HG03571 (cell line): Measurements from ENCODE around the gene VDAC2.

Experiments
- ATAC-seq: cut with Tn5 transposase; IDR thresholded peaks from one replicate; pipeline ENCODE4 v1.9.1; 2021; ENCODE audit not compliant: unreplicated experiment

VDAC2 gene

DNA sequence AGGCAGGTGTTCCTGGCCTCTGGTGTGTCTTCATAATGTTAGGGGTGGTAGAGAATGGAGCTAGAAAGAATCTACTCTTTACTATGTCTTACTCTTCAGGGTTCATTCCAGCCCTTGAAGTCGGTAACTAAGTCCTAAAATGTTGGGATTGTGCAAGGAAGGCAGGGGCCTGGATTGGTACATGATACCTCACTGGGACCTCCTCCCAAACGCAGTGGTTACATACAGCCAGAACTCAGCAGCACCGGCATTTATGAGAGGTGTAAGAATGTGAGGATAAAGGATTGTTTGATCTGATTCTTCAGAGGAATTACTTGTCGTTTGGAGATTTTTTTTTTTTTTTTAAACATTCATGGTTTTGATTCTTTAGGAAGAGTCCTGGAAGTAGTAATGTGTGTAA lies 18.2 kb downstream of the VDAC2 start:
- ATAC-seq: no peak

DNA sequence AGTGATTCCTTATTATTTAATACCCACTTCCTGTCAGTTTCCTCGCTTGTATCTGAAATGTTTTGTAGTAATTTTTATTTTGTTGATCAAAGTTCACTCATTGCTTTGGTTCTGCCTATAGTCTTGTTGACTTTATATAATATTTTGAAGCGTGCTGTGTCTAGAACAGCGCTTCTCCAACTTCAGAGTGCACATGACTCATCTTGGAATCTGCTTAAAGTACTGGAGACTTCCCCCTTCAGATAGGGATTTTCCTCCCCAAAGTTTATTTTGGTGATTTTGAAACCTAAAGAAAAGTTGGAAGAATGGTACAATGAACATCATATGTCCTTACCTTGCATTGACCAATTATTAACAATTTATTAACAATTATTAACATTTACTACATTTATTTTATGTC lies 19.4 kb downstream of the VDAC2 start:
- ATAC-seq: no peak

DNA sequence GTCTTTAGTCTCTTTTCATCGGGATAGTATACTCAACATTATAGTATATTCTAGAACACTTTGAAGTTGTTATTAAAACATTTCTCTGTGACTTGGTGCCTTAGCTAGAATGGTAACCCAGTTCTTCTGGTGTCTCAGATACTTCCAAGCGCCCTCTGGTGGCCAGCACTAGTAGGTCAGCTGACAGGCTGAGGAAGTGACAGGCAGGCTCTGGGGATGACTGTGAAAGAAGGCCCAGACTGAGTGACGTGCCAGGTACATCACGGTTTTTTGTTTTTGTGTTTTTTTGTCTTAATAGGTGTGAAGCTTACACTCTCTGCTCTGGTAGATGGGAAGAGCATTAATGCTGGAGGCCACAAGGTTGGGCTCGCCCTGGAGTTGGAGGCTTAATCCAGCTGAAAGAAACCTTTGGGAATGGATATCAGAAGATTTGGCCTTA lies 20.0 kb downstream of the VDAC2 start:
- no peak for ATAC-seq

DNA sequence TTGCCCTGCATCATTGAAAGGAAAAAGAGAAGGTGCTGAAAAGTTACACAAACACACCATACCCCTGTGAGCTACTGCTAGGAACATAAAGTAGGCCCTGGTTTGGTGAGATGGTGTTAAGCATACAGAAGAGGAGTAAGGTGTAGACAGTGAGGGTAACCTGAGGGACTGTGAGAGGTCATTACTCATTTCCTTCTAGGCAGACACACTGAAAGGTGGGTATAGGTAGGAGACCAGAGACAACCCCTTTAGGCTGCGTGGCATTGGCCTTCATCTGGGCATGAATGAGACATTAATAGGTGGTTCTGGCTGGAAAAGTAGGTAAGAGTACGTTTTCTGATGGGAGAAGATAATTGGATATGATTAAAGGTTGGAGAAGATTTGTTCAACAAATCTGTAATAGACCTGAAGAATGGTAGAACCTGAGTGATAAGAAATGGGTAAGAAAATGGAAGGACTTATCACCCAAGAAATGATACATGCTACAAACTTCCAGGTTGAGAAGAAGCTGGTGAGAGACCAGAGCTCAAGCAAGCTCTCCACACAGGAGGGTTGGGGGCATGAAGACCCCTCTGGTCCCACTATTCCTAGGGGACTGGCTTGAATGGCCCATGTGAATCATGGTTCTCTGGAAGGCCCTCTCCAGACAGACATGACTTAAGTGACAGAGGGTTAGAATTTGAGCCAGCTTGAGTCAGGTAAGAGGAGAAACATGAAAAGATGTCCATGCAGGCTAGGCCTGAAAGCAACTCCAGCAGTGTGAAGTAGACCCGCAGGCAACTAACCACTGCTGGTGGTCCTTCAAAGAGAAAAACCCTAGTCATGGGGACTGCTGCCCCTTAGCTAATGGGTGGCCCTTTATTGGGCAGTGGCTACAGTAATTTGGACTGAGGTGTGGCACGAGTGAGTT lies 21.3 kb downstream of the VDAC2 start:
- no peak for ATAC-seq

DNA sequence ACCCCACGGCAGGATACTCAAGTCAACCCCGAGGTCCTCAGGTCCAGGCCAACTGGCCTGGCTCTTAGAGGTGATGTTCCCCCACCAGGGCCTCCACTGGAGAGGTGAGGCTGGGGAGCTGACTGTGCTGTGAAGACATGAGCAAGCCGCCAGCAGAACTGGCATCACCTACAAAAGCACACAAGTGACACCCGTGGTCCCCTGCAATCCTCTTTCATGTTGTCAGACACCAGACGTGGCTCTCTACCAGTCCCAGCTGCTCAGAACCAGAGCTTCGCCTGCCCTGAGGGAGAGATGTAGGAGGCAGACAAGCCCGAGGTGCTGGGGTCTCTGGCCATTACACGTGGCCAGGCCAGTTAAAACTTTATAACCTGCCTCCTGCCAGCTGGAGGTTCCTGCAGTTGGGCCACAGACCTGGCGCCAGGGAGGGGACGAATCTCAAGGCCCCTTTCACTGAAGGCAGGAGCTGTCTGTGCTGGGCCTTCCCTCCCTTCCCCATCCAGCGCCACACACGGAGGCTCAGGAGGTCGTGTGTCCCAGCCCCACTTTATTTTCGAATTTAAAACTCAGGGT lies 22.9 kb downstream of the VDAC2 start:
- ATAC-seq: no peak

DNA sequence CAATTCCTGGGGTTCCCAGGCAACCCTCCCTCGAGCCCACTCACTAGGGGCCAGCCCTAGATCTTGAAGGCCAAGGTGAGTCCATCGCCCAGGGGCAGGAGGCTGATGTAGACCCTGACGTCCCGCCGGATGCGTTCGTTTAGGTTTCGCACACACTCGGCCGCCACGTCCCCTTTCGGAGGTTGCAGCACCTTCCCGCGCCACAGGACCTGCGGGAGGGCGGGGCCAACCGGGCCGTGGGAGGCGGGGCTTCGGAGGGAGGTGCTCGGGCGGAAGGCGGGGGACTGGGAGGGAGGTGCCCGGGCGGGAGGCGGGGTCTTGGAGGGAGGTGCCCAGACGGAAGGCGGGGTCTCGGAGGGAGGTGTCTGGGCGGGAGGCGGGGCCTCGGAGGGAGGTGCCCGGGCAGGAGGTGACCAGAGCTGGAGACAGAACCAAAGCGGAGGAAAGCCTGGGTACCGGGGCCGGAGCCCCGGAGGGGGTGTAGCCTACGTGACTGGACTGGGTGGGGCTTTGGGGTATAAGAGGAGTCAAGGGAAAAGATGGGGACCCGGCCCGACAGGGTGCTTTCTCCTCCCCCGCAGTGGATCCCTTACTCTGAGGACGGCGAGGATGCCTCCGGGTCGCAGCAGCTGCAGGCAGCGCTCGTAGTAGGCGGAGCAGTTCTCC lies 23.6 kb downstream of the VDAC2 start:
- peak; percentile 57 for ATAC-seq

DNA sequence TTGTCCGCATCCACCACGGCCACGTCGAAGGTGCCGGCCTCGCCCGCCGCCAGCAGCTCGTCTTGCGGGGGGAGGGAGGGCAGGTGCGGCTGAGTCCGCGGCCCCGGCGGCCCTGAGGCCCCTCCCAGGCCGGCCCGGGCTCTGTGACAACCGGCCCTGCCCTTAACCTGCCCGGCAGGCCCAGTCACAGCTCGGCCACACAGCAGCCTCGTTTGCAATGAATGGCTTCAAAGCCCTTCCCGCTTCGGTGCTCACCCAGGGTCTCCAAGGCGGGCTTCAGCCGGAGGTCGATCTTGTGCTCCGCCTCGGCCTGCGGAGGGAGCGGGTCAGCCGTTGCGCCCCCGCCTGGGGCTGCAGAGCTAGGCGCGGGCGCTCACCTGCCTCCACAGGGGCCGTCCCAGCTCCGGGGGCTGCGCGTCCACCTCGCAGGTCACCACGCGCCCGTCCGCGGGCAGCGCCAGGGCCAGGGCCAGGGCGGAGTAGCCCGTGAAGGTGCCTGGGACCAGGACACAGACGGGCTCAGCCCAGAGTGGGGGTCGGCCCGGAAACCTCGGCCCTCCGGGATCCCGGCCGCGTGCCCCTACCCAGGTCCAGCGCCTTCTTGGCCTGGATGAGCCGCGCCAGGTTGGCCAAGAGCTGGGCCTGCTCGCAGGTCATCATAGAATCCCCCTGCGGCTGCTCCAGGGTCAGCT lies 24.2 kb downstream of the VDAC2 start:
- ATAC-seq: no peak

DNA sequence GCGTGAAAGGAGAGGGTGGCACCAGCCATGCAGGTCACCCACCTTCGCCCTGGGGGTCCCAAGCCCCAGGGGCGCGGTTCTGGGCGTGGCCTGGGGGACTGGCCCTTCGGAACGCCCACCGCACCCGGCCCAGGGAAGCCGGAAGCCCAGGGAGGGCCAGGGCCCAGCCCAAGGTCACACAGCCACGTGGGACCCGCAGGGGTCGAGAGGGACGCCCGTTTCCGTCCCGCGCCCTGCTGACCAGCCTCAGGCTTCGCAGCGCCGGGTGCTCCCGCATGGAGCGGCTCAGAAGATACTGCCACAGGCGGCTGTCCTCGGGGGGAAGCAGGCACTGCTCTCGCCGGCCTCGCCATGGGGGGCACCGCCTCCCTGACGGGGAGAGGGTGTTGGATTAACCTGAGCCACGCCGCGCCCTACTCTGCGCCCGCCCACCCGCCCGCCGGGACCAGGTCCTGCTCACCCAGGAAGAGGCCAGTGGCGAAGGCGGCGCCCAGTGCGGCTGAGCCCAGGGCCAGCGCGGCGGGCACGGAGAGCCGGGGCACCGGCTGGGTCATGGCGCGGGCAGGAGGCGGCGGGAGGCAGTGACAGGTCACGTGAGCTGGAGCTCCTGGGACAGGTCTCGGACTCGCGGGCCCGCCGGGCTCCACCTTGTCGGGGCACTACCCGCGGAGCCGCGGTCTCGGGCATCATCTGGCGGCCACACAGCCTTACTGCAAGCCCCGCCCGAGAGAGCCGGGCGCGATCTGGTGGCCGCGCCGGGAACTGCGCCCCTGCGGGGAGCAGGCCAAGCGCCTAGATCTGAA lies 25.0 kb downstream of the VDAC2 start, which contains the start of gene COMTD1:
Gene COMTD1 (minus strand): TSS at position 583 of the 803 bp plus-strand sequence. CDS start 29 bp downstream, at position 554.
- ATAC-seq: peak; percentile 66

DNA sequence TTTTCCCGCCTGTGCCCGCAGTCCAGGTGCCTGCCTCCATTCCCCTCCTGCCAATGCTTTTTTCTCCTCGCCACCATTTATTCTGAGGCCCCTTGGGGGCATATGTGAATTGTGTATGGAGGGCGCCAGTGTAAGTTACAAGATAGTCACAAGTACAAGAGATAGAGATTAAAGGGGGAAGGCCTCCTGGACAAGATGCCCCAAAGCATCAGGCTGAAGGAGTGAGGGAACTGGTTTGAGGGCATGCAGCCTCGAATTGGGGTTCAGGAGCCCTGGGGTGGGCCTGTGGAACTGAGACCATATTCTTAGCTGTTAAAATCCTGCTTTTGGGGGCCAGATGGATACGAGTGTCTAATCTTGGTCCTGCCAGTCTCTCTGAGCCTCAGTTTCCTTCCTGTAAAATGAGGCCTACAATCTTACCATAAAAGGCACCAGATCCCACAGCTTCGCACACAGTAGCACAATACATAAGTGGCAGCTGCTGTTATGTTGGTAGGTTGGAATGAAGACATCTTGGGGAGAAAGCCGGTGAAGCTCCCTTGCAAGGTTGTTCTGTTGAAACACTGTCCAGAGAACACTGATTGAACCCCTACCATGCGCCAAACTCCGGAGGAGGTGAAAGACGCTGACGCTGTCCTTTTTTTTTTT lies 25.7 kb downstream of the VDAC2 start:
- ATAC-seq: no peak

DNA sequence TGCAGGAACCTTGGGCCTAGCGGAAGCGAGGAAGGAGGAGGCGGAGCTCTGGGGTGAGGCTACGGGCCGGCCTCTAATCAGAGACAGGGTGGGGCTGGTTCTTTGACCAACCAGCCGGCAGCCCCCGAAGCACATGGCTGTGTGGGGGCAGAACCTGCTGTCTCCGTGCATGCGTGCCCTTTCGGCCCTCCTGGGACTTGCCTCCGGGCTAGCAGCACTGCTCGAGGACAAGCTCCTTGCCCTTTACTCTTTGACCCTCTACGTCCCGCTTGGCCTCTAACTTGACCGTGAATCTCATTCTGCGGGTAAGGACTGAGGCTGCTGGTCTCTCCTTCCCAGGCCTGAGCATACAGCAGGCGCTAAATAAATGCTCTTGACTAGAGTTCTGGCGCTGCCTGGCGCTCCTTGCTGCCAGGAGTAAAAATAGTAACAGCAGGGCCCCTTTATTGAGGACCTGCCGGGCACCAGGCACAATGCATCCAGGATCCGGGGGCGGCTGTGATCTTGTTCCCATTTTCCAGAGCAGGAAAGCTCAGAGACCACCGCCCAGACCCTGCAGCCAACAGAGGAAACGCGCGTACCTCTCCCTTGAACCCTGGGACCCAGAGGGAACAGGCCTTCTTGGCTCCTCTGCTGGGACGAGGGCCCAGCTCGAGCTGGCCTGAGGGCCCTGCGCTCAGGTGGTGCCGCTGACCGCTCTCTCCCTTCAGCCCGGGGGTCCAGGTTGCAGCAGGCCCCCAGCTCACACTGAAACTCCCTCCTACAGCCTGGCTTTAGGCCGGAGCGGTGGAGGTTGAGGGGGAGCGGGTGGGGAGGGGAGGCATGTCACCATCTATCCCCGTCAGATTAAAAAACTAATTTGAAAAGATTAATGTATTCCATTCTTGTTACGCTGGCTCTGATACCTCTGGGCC lies 27.8 kb downstream of the VDAC2 start:
- ATAC-seq: no peak

DNA sequence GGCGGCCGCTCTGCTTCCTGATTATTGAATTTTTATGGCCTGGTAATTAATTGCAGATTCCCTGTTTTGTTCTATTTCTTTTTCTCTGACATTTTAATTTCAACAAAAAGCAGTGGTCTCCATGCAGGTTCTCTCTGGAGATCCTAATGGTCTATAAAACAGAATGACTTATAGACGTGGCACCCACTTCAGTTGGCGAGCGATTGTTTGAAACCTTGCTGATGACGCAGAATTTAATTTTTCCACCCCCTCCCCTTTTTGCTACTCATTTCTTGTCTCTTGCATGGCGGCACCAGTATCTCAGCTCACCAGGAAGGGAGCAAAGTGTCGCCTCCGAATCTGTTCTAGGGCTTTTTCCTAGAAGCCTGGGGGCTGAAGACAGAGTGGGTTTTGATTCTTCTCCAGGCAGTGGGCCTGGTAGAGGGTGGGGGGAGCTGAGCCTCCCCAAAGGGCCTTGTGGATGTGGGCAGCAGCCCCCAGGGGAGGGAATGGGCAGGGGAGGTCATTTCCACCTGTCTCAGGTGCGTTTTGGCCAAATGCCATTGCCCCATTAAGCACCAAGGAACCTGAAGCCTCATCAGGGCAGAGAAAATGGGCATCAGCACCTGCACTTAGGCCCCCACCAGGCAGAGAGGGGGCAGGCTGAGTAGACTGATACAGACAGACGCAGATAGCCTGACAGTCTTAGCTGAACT lies 28.6 kb downstream of the VDAC2 start:
- no peak for ATAC-seq

DNA sequence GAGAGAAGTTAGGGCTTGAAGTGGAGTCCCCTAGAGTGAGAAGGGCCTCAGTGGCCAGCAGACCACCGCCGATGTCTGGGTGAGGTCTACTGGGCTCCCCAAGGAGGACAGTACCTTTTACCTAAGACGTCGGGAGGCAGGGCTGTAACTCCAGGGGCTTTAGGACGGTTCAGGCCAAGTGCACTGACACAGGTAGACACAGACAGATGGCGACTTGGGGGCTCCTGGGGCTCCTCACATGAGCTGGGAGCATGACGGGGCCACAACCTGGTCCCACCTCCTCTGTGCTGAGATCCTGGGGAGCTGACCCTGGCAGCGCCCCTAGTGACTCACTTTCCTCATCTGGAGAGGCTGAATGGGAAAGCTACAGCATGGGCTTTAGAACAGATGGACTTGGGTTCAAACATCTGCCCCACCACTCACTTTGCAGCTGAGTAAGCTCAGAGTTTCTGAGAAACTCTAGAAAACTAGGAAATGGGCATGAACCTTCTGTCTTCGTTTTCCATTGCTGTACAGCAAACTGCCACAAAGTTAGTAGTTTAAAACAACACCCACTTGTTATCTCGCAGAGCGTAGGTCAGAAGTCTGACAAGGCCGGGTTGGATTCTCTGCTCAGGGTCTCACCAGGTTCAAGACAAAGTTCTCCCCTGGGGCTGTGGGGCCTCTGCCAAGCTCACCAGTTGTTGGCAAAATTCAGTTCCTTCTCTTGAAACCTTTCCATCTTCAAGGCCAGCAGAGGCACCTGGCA lies 29.9 kb downstream of the VDAC2 start:
- no peak for ATAC-seq

DNA sequence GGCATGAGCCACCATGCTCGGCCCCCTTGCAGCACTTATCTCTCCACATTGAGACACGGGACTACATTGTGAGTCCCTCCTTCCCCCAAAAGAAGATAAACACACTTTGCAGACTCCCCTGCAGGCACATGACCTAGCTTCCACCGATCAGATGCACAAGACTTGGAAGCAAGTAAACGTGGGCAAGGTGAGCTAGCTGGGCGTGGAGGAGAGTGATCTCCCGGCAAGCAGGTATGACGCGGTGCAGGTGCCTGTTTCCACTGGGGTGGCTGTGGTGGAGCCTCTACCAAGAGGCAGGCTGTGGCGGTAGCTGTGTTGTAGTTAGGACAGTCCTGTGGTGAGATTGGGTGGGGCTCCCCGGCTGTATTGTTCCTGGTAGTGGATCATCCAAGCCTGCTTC lies 32.8 kb downstream of the VDAC2 start:
- ATAC-seq: no peak

DNA sequence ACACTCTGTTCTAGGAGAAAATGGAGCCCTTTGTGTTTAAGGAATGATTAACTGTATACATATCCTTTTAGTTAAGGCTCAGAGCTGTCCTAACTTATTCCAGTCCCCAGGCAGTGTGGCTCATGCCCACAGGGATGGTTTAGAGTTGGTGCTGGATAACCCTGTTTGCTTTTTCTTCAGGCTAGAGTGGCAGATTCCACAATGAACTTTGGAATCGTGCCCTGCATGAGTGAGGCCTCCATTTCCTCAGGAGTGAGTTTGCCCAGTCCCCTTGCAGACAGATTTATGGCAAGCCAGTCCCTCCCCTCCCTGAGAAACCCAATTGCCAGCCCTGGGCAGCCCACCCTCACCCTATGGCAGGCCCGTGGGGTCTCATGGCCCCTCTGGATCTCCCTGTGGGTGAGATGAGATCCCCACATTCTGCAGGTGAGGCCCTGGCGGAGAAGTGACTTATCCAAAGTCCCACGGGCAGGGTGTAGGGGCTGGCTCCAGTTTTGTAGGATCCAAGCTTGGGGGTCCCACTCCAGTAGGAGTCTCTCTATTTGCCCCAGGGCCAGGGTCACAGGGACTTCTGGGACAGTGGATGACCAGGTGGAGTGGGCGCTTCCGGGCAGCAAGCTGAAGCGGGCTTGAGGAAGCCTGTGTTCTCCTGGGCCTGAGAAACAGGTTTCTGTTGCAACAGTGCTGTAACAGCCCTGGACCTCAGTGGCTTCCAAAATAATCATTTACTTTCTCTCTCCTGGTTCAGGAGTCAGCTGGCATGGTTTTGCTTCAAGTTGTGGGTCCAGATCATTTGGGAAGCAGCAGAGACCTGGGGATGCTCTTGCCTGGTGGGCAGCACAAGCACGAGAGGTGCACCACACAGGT lies 34.1 kb downstream of the VDAC2 start:
- ATAC-seq: no peak

DNA sequence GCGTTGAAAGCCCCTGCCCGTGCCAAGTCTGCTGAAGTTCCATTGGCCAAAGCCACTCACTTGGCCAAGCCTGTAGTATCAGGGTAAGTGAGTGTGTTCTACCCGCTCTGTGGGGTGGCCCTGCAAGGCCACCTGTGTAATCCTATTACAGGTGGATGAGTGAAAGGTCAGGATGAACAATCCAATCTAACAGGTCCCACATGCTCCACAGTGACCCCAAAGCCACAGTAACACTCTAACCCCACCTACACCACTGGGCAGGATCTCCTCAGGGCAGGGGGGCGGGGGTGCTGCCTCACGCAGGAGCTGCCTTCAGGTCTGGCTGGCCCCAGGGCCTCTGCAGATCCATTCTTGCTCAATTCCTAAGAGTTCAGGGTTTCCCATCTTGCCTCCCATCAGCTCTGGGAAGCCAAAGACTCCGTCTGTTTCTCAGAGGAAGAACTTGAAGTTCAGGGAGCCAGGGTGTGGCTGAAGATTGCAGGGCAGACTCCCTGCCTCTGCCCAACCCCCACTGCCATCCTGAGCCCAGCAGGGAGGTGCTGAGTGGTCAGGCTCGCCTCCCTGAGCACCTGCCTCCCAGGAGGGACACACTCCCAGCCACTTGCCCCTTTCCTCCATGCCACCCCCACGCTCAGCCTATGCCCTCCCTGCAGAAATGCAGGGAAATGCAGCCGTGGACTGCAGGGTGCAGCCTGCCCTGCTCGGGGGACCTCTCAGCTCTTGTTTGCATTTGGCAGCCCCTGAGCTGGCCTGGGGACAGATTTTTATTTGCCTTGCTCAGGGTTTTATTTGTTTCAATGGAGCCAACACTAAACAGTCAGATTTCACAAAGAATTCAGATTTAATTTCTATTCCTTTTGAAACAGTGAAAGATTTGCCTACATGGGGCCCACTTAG lies 35.0 kb downstream of the VDAC2 start:
- no peak for ATAC-seq

DNA sequence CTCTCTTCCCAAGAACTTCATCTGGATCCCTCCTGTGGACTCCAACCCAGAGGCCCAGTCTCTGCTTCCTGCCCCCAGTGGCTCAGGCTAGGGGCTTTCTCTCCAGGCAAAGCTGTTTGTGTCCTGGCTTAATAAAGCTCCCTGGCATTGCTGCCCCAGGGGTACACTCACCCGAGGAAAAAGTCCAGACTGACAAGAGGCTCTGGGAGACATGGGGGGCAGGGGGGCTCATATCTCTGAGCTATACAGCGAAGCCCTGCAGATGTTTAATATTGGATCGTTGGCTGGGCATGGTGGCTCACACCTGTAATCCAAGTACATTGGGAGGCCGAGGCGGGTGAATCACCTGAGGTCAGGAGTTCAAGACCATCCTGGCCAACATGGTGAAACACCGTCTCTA lies 35.9 kb downstream of the VDAC2 start:
- no peak for ATAC-seq
